Astrocyte of the spinal cord (primary cell): ENCODE results near the gene BNIP3.

Source experiments
- DNase-seq: peaks from one replicate; pipeline ENCODE4 v3.0.0; 2011; ENCODE audit warnings: low read depth, low spot score
- H3K4me3 ChIP-seq: 2 replicates; pipeline ENCODE4 v1.5.1; 2011; ENCODE audit warnings: low read depth, mild to moderate bottlenecking, low read length, moderate library complexity
- in situ Hi-C: cut with HindIII; loops from 2 replicates; pipeline ENCODE4 v1.10.0; 2017; ENCODE audit warnings: low sequenced_read_pairs
- TF ChIP-seq, protein P1 (sequence below): IDR thresholded peaks from 2 replicates; pipeline ENCODE4 v1.5.1; 2012; ENCODE audit warnings: low read depth, mild to moderate bottlenecking, low read length, inconsistent platforms

Gene BNIP3

DNA sequence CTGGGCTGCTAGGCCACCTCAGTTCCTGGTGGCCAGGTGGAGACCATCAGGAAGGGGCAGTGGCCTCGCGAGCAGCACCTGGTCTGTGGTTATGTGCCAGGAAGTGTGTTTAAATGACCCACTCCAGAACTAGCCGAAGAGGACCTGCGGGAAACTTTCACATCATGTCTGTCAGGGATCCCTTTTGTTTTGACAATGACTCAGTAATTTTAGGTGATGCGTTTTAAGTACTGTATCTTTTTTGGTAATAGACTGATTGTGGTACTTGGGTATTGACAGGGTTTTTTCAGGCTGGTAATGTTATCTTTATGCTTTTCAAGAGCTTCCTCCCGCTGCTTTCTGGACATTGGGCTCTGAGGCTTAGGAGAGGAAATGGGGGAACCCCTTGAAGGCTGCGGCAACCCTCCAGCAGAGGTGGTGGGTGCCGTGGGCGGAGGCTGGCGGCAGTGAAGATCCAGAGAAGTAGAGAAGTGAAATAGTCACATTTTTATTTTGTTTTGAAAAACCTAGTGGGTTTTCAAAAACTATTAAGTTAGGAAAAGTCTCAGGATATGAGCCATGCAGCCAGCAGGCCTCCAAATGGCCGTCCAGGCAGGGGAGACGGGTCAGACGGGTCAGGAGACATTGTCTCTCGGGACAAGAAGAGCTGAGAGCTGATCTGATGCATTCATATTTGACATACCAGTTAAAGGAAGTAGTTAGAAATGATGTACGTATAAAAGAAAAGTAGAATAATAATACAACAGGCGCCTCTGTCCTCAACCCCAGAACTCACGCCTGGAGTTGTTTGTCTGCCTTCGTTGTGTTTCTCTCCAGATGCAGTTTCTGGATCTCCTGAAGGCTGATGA lies 53.3 kb downstream of the BNIP3 start:
- TF ChIP-seq, protein P1, sequence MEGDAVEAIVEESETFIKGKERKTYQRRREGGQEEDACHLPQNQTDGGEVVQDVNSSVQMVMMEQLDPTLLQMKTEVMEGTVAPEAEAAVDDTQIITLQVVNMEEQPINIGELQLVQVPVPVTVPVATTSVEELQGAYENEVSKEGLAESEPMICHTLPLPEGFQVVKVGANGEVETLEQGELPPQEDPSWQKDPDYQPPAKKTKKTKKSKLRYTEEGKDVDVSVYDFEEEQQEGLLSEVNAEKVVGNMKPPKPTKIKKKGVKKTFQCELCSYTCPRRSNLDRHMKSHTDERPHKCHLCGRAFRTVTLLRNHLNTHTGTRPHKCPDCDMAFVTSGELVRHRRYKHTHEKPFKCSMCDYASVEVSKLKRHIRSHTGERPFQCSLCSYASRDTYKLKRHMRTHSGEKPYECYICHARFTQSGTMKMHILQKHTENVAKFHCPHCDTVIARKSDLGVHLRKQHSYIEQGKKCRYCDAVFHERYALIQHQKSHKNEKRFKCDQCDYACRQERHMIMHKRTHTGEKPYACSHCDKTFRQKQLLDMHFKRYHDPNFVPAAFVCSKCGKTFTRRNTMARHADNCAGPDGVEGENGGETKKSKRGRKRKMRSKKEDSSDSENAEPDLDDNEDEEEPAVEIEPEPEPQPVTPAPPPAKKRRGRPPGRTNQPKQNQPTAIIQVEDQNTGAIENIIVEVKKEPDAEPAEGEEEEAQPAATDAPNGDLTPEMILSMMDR = no peak
- no peak overlapping the region for H3K4me3 ChIP-seq
- in situ Hi-C loops = no loop called here
- DNase-seq = peak; percentile 49

DNA sequence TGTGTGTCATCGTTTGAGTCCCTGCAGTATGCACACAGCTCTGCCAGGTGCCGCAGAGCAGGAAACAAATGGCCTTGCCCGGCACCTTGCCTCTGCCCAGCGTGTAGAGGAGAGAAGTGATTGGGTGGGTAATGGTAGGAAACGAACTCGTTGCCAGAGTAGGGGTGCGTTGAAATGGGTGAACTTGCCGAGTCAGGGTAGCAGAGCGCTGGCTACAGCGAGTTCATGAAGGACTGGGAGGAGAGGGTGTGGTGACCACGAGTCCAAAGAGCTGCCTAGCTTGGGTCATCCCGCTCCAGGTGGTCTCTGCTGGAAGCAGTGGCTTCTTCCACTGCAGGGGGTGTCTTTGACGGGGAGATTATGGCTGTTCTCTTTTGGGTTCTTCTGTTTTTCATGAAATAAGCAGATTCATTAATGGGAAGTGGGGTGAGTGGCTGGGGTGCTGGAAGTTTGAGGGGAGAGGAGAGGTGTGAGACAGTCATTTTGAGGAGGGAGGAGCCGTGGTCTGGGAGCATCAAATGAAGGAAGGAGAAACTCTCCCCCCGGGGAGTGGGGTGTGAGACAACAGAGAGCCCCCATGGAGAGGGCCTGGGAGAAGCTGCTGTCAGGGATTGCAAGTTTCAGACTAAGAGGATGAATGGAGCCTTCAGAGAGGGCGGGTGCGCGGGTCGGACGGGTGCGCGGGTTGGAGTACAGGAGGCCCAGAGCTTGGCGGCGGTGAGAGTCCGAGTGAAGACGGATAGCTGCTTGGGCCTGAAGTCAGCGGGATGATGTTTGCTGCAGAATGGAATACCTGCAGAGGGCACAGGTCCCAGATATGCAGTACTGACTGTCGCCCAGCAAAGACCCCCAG lies 54.8 kb downstream of the BNIP3 start:
- in situ Hi-C loops = no loop called here
- TF ChIP-seq, protein P1 = no peak
- no peak for DNase-seq
- no peak overlapping the region for H3K4me3 ChIP-seq

DNA sequence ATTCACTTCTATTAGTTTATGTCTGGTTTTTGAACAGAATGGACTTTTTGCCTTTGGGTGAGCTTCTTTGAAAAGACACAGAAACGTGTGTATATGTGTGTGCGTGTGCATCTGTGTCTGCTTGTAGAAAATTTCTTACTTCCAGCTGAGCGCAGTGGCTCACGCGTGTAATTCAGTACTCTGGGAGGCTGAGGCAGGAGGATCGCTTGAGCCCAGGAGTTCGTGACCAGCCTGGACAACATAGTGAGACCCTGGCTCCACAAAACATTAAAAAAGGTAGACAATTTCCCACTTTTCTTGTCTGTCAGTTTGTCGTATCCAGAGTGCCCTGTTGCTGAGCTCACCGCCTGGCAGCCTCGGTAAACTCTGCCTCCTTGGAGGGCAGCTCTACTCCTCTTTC lies 55.5 kb downstream of the BNIP3 start:
- in situ Hi-C loops = no loop called here
- H3K4me3 ChIP-seq = no peak overlapping the region

DNA sequence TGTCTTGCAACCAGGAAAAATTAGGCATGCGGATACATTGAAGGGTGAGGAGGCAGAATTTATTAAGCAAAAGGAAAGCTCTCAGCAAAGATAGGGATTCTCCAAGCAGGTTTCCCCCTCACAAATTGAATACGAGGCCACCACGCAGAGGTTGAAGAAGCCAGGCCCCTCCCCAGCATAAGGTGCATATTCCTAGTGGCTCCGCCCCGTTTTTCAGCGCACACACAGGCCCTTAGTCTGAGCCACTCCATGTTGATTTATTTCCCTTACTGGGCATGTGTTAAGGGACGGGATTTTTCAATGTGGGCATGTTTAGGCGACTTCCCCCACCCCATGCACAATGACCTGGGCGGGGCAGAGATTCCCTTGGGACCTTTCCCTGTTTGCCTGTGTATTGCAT lies 56.0 kb downstream of the BNIP3 start:
- TF ChIP-seq, protein P1 = no peak
- in situ Hi-C loops = no loop called here
- DNase-seq = no peak
- H3K4me3 ChIP-seq = no peak overlapping the region

More for the DNA sequence above, 55.5 kb downstream of the BNIP3 start:
- DNase-seq = no peak
- TF ChIP-seq, protein P1 = no peak

DNA sequence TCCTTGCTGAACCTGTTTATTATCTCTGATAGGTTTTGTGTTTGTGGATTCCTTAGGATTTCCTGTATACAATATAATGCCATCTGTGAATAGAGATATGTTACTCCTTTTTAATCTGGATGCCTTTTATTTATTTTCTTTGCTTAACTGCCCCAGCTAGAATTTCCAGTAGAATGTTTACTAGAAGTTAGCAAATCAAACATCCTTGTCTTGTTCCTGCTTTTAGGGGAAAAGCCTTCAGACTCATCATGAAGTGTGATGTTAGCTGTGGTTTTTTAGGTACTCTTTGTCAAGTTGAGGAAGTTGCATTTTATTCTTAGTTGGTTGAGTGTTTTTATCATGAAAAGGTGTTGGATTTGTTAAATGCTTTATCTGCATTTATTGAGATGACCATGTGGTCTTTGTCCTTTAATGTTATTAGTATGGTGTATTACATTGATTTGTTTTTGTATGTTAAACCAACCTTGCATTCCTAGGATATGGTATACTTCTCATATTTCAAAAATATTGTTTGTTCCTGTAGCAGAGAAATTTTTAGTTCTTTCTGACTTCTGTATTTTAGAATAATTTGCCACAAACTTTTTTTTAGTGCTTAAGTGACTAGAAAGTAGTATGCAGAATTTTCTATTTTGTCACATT lies 56.6 kb downstream of the BNIP3 start:
- TF ChIP-seq, protein P1 = no peak
- DNase-seq = no peak
- in situ Hi-C loops = no loop called here
- no peak overlapping the region for H3K4me3 ChIP-seq

DNA sequence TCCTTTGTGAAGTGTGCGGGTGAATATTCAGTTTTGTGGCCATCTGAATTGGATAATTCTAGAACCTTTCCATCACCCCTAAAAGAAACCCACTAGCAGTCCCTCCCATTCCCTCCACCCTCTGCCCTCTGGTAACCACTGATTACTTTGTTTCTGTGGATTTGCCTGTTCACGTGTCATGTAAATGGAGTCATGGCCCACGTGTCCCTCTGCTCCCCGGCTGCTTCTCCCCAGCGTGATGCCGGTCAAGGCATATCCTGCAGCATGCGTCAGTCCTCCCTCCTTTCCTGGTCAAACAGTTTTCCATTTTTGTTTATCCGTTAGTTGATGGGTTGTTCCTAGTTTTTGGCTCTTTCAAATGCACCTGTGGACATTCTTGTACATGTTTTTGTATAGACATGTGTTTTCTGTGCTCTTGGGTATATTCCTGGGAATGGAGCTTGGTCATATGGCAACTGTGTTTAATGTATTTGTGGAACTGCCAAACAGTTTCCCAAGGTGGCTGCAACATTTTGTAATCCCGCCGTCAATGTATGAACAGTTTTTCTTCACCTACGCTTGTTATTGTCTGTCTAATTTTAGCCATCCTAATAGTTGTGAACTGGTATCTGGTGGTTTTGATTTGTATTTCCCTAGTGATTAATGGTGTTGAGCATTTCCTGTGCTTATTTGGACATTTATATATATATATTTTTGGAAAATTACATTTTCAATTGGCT lies 58.5 kb downstream of the BNIP3 start:
- in situ Hi-C loops = no loop called here
- DNase-seq = no peak
- H3K4me3 ChIP-seq = no peak overlapping the region
- TF ChIP-seq, protein P1 = no peak
